KOPT-K1 (cell line): ENCODE data around the gene RANBP17.
"Not testable (repeated sequence)": the region's sequence is repeated elsewhere in the genome, so short reads cannot be mapped to it uniquely, and the experiment has no call there.

Source experiments
- H3K27ac ChIP-seq: fragments of 200-600 bp; sonication (generic); 2 replicates; pipeline ENCODE4 v1.5.1; 2016; ENCODE audit warnings: antibody characterized with exemption, mild to moderate bottlenecking, low read depth, low read length; ENCODE audit not compliant: poor library complexity, severe bottlenecking
- H3K36me3 ChIP-seq: fragments of 200-600 bp; sonication (generic); 2 replicates; pipeline ENCODE4 v1.5.1; 2017; ENCODE audit warnings: antibody characterized with exemption, mild to moderate bottlenecking, low read length, moderate library complexity; ENCODE audit not compliant: insufficient read depth
- H3K9me3 ChIP-seq: fragments of 200-600 bp; sonication (generic); 2 replicates; pipeline ENCODE4 v1.5.1; 2017; ENCODE audit warnings: antibody characterized with exemption, low read length, mild to moderate bottlenecking; ENCODE audit not compliant: insufficient read depth, poor library complexity, severe bottlenecking

RANBP17 gene

GRCh38 chr5:170854566-170854965, 7.3 kb upstream of the RANBP17 start:
- peaks cover 1% of the 10 kb centered on the region for H3K9me3 ChIP-seq
- no peak overlapping the region for H3K27ac ChIP-seq
- no peaks in the 10 kb centered on the region for H3K36me3 ChIP-seq

GRCh38 chr5:170857066-170857465, 4.8 kb upstream of the RANBP17 start:
- Histone ChIP-seq H3K36me3 (no peaks in the 10 kb centered on the region), H3K27ac (no peak overlapping the region), H3K9me3 (peaks cover 19% of the 10 kb centered on the region)

DNA sequence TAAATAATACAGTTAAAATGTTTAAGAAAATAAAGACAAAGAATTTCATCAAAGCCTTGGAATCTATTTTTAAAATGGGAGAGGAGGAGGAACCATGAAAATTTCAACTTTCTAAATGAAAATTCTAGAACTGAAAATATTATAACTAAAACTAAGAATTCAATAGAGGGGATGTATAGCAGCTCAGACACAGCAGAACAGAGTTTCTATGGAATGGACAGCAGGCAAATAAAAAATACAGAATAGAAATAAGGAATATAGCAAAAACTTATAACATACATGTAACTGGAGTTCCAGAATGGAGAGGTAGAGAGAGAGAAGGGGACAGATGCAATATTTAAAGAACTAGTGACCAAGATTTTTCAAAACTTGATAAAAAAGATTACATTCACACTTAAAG, 1.4 kb upstream of the RANBP17 start:
- Histone ChIP-seq H3K9me3 (peaks cover 19% of the 10 kb centered on the region), H3K27ac (no peak overlapping the region), H3K36me3 (no peaks in the 10 kb centered on the region)

DNA sequence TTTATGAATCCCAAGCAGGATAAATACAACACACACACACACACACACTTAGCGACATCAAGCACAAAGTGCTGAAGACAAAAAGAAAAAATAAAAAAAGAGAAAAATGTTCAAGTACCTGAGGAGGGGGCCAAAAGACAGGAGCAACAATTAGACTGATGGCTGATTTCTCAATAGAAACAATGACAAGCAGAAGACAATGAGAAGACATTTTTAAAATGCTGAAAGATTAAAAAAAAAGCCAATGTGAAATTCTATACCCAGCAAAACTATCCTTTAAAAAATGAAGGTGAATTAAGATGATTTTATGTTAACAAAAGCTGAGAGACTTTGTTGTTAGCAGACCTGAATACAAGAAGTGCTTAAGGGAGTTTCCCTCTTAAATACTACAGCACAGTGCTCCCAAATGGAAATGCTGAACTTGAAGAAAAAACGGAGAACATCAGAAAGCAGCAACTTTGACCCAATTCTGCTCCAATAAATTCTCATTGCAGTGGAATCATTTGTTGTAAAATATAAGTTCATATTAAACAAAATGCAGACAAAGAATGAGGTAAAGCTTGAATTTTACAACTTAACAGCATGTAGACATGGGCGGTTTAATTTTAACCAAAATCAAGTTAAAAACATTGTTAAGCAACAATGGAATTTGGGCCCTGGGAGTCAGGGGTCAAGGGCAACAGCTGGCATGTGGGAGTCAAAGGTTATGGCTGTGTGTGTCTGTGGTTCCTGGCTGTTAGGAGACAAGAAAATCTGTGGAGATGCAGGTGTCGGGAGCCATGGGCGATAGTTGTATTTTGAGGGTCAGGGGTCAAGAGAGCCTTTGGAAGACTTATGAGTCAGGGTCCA, 776 bp upstream of the RANBP17 start:
- Histone ChIP-seq H3K27ac (no peak overlapping the region), H3K9me3 (peaks cover 19% of the 10 kb centered on the region), H3K36me3 (no peaks in the 10 kb centered on the region)

DNA sequence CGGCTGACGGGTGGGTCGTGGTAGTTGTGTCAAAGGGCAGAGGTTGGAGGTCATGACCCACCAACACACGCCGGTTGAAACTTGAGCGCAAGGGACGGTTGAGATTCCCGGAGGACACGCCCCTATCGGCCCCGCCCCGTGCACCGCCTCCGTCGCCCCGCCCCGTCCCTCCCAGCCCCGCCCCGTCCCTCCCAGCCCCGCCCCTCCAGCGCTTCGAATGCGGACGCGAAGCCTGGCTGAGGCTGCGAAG, 226 bp upstream of the RANBP17 start:
- H3K36me3 ChIP-seq = no peaks in the 10 kb centered on the region
- no peak overlapping the region for H3K27ac ChIP-seq
- peaks cover 19% of the 10 kb centered on the region for H3K9me3 ChIP-seq

DNA sequence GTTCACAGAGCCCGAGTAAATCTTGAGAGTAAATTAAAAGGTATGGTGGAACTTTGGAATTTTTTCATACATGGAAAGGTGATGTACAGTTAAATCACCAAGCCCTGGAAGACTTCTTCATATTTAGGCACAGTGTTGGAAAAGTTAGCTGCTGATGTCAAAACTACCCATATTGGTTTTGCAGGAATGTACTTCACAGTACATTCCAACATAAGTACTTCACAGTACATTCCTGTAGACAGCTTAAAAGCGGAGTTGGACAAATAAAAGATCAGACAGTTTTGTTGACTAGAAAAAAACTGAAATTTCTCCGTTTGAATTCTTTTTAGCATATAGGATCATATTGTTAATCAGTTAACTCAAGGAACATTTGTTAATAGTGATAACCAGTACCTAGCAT, 1.8 kb downstream of the RANBP17 start:
- no peak overlapping the region for H3K27ac ChIP-seq
- H3K36me3 ChIP-seq = no peaks in the 10 kb centered on the region
- peaks cover 19% of the 10 kb centered on the region for H3K9me3 ChIP-seq

DNA sequence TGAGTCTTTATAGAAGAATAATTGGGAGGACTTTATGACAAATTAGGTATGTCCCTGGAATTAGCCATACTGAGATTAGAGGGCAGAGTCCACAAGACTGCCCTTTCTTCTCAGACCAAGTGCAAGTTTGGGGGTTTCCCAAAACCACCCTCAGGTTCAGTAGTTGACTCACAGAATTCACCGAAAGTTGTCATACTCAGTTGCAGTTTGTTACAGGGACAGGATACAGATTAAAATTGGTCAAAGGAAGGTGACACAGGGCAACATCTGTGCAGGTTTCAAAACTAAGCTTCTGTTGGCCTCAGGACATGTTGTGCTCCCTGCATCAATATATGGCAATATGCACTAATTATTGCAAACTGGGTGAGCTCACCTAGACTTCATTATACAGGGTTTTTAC, 3.8 kb downstream of the RANBP17 start:
- peaks cover 10% of the 10 kb centered on the region for H3K9me3 ChIP-seq
- H3K36me3 ChIP-seq = no peaks in the 10 kb centered on the region
- H3K27ac ChIP-seq = no peak overlapping the region

DNA sequence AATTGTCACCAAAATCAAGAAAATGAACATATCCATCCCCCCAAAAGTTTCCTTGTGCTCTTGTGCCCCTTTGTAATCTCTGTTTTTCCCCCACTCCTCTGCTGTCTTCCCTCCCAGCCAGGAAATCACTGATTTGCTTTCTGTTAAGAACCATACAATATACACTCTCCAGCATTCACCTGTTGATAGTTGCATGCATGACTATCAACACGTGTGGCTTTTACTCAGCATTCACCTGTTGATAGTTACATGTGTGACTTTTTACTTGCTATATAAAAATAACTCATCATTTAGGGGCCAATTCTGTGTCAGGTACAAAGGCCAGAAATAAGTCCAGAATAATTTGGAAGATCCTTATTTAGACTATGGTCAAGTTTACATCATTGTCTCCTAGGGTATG, 6.0 kb downstream of the RANBP17 start:
- H3K27ac ChIP-seq = no peak overlapping the region
- no peaks in the 10 kb centered on the region for H3K9me3 ChIP-seq
- no peaks in the 10 kb centered on the region for H3K36me3 ChIP-seq

DNA sequence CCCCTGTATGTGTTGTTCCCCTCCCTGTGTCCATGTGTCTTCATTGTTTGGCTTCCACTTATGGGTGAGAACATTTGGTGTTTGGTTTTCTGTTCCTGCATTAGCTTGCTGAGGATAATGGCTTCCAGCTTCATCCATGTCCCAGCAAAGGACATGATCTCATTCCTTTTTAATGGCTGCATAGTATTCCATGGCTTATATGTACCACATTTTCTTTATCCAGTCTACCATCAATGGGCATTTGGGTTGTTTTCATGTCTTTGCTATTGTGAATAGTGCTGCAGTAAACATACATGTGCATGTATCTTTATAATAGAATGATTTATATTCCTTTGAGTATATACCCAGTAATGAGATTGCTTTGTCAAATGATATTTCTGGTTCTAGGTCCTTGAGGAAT, 8.6 kb downstream of the RANBP17 start:
- H3K9me3 ChIP-seq = not testable (repeated sequence)

GRCh38 chr5:170874017-170874416, 12.2 kb downstream of the RANBP17 start:
- Histone ChIP-seq H3K36me3 (no peaks in the 10 kb centered on the region), H3K9me3 (no peaks in the 10 kb centered on the region), H3K27ac (no peak overlapping the region)

More for the DNA sequence above, 8.6 kb downstream of the RANBP17 start:
- H3K36me3 ChIP-seq, H3K27ac ChIP-seq: not testable (repeated sequence)

DNA sequence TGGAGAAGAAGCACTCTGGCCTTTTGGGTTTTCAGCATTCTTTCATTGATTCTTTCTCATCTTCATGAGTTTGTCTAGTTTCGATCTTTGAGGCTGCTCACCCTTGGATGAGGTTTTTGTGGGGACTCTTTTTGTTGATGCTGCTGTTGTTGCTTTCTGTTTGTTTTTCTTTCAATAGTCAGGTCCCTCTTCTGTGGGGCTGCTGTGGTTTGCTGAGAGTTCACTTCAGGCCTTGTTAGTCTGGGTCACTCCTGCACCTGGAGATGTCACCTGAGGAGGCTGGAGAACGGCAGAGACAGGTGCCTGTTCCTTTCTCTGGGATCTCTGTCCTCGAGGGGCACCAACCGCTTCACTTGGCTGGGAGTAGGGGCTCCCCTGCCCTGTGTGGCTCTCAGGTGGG, 14.0 kb downstream of the RANBP17 start:
- Histone ChIP-seq H3K27ac (no peak overlapping the region), H3K36me3 (no peaks in the 10 kb centered on the region), H3K9me3 (no peaks in the 10 kb centered on the region)

GRCh38 chr5:170880084-170880483, 18.3 kb downstream of the RANBP17 start:
- Histone ChIP-seq H3K27ac (no peak overlapping the region), H3K9me3 (no peaks in the 10 kb centered on the region), H3K36me3 (no peaks in the 10 kb centered on the region)

- Histone ChIP-seq H3K36me3 (no peaks in the 10 kb centered on the region), H3K9me3 (no peaks in the 10 kb centered on the region), H3K27ac (no peak overlapping the region)
Measured at GRCh38 chr5:170882345-170882744, 20.5 kb downstream of the RANBP17 start.

GRCh38 chr5:170885256-170885655, 23.4 kb downstream of the RANBP17 start:
- Histone ChIP-seq H3K9me3 (no peaks in the 10 kb centered on the region), H3K36me3 (no peaks in the 10 kb centered on the region), H3K27ac (no peak overlapping the region)

DNA sequence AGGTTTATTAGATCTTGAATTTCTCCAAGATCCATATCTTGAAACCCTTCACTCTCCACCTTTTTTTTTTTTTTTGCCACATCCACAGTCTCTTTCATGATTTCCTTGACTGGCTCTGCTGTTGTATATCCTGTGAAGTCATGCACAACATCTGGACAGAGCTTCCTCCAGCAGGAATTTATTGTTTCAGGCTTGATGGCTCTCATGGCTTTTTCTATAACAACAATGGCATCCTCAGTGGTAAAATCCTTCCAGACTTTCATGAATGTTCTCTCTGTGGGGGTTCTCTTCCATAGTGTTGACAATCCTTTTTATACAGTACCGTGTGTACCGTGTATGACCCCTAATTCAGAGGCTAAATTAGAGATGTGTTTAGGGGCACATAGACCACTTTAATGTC, 24.0 kb downstream of the RANBP17 start:
- Histone ChIP-seq H3K27ac (no peak overlapping the region), H3K9me3 (no peaks in the 10 kb centered on the region), H3K36me3 (no peaks in the 10 kb centered on the region)

GRCh38 chr5:170886210-170886894, 24.5 kb downstream of the RANBP17 start:
- no peaks in the 10 kb centered on the region for H3K9me3 ChIP-seq
- no peaks in the 10 kb centered on the region for H3K36me3 ChIP-seq
- no peak overlapping the region for H3K27ac ChIP-seq
